Brain microvascular endothelial cell (primary cell): ENCODE data around the gene TMED7.

Source experiments
- DNase-seq: peaks from one replicate; pipeline ENCODE4 v3.0.0-alpha.2; 2020
- H3K27ac ChIP-seq: fragments of 250-450 bp; sonication (Bioruptor Pico); 2 replicates; pipeline ENCODE4 v1.5.1; 2020; ENCODE audit warnings: mild to moderate bottlenecking, moderate library complexity
- H3K27me3 ChIP-seq: fragments of 250-450 bp; sonication (Bioruptor Pico); replicated peaks from 2 replicates; pipeline ENCODE4 v1.5.1; 2020; ENCODE audit warnings: mild to moderate bottlenecking
- H3K36me3 ChIP-seq: fragments of 250-450 bp; sonication (Bioruptor Pico); replicated peaks from 2 replicates; pipeline ENCODE4 v1.5.1; 2020; ENCODE audit warnings: mild to moderate bottlenecking
- H3K4me3 ChIP-seq: 2 replicates; pipeline ENCODE4 v1.5.1; 2011; ENCODE audit warnings: low read depth, mild to moderate bottlenecking, control low read depth, low read length, moderate library complexity
- in situ Hi-C: cut with HindIII; loops from 2 replicates; pipeline ENCODE4 v1.10.0; 2017; ENCODE audit warnings: low sequenced_read_pairs, low pct_ligation_motif_present
- TF ChIP-seq, protein P1 (sequence below): IDR thresholded peaks from 2 replicates; pipeline ENCODE4 v1.5.1; 2011; ENCODE audit warnings: low read depth, mild to moderate bottlenecking, moderate library complexity, low read length, control low read depth, inconsistent platforms; ENCODE audit errors: missing control alignments

Gene TMED7

DNA sequence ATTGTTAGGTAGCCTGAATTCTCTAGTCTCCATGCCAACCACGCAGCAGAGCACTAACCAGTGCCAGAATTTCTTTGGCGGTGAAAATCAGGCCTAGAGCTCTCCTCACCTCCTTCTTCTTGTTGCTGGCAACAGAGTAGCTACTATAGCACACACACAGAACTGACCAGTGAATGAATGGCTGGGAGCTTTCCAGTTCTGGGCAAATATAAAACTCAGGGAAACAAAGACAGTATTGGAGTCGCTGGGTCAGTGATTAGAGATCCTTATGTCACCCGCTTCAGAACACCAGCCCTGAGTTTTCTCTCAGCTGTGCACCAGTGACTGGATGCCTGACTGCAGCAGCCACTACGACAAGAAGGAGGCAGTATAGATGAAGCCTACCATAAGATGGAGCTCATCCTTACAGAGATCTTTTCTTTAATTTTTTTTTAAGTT, 54.4 kb downstream of the TMED7 start:
- Histone ChIP-seq H3K27ac (no peak overlapping the region), H3K36me3 (no peaks in the 10 kb centered on the region), H3K4me3 (no peak overlapping the region), H3K27me3 (no peaks in the 10 kb centered on the region)
- in situ Hi-C loops = no loop called here
- TF ChIP-seq, protein P1, sequence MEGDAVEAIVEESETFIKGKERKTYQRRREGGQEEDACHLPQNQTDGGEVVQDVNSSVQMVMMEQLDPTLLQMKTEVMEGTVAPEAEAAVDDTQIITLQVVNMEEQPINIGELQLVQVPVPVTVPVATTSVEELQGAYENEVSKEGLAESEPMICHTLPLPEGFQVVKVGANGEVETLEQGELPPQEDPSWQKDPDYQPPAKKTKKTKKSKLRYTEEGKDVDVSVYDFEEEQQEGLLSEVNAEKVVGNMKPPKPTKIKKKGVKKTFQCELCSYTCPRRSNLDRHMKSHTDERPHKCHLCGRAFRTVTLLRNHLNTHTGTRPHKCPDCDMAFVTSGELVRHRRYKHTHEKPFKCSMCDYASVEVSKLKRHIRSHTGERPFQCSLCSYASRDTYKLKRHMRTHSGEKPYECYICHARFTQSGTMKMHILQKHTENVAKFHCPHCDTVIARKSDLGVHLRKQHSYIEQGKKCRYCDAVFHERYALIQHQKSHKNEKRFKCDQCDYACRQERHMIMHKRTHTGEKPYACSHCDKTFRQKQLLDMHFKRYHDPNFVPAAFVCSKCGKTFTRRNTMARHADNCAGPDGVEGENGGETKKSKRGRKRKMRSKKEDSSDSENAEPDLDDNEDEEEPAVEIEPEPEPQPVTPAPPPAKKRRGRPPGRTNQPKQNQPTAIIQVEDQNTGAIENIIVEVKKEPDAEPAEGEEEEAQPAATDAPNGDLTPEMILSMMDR = no peak
- no peak for DNase-seq

GRCh38 chr5:115568668-115569067, 57.2 kb downstream of the TMED7 start:
- Histone ChIP-seq H3K4me3 (no peak overlapping the region), H3K27ac (no peak overlapping the region), H3K36me3 (no peaks in the 10 kb centered on the region), H3K27me3 (no peaks in the 10 kb centered on the region)
- TF ChIP-seq, protein P1 = no peak
- in situ Hi-C loops = no loop called here
- no peak for DNase-seq

GRCh38 chr5:115565233-115565632, 60.6 kb downstream of the TMED7 start:
- Histone ChIP-seq H3K27ac (no peak overlapping the region), H3K27me3 (no peaks in the 10 kb centered on the region), H3K36me3 (no peaks in the 10 kb centered on the region), H3K4me3 (no peak overlapping the region)
- in situ Hi-C loops = no loop called here
- TF ChIP-seq, protein P1 = no peak
- DNase-seq = no peak
